Endothelial cell of umbilical vein (primary cell): ENCODE measurements around the gene ZNF276.
"Not testable (repeated sequence)": the region's sequence is repeated elsewhere in the genome, so short reads cannot be mapped to it uniquely, and the experiment has no call there.

Experiments used
- TF ChIP-seq, protein P1 (sequence below), 2 donors: IDR thresholded peaks; 1 replicate in 1 of 2; 2 replicates in 1 of 2; pipeline ENCODE4 v1.5.1; 2011; ENCODE audit warnings: low read length in 2 of 2, mild to moderate bottlenecking in 2 of 2, moderate library complexity in 2 of 2, control low read depth in 1 of 2, inconsistent platforms in 1 of 2, low read depth in 1 of 2; ENCODE audit not compliant: insufficient read depth in 1 of 2; ENCODE audit errors: extremely low read depth in 1 of 2
- TF ChIP-seq, protein P2 (sequence below): IDR thresholded peaks from 2 replicates; pipeline ENCODE4 v1.6.1; 2011; ENCODE audit not compliant: insufficient read depth, insufficient read length

DNA sequence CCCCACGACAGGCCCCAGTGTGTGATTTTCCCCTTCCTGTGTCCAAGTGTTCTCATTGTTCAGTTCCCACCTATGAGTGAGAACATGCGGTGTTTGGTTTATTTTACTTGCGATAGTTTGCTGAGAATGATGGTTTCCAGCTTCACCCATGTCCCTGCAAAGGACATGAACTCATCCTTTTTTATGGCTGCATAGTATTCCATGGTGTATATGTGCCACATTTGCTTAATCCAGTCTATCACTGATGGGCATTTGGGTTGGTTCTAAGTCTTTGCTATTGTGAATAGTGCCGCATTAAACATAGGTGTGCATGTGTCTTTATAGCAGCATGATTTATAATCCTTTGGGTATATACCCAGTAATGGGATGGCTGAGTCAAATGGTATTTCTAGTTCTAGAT is 49.8 kb upstream of the ZNF276 start:
- TF ChIP-seq, protein P1, sequence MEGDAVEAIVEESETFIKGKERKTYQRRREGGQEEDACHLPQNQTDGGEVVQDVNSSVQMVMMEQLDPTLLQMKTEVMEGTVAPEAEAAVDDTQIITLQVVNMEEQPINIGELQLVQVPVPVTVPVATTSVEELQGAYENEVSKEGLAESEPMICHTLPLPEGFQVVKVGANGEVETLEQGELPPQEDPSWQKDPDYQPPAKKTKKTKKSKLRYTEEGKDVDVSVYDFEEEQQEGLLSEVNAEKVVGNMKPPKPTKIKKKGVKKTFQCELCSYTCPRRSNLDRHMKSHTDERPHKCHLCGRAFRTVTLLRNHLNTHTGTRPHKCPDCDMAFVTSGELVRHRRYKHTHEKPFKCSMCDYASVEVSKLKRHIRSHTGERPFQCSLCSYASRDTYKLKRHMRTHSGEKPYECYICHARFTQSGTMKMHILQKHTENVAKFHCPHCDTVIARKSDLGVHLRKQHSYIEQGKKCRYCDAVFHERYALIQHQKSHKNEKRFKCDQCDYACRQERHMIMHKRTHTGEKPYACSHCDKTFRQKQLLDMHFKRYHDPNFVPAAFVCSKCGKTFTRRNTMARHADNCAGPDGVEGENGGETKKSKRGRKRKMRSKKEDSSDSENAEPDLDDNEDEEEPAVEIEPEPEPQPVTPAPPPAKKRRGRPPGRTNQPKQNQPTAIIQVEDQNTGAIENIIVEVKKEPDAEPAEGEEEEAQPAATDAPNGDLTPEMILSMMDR (IDR thresholded peaks at IDR 0.05; ENCODE audit: extremely low read depth in 1 of 2, insufficient read depth in 1 of 2, low read depth in 1 of 2, low read length in 2 of 2), result not testable (repeated sequence)
- TF ChIP-seq, protein P2, sequence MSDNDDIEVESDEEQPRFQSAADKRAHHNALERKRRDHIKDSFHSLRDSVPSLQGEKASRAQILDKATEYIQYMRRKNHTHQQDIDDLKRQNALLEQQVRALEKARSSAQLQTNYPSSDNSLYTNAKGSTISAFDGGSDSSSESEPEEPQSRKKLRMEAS, result not testable (repeated sequence)
